ENCODE results near the gene ALPI.

Gene ALPI

DNA sequence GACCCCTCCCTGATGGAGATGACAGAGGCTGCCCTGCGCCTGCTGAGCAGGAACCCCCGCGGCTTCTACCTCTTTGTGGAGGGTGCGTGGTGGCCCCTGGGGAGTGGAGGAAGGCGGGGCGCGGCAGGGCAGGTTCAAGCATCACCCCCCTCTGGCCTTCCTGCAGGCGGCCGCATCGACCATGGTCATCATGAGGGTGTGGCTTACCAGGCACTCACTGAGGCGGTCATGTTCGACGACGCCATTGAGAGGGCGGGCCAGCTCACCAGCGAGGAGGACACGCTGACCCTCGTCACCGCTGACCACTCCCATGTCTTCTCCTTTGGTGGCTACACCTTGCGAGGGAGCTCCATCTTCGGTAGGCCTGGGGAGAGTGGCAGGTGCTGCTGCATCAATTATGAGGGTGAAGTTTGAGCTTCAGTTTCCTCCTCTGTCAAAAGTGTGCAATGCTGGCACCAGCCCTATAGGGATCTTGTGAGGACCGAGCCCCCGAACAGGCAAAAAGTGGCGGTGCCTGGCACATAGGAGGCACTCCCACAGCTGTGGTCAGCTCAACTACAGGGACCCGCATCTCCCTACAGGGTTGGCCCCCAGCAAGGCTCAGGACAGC lies 2.2 kb downstream of the ALPI start:
- DNase-seq (ENCODE audit: low read depth): no peak
- H3K4me3 ChIP-seq (replicated peaks; ENCODE audit: low read depth, low read length): no peak overlapping the region
- TF ChIP-seq, protein P1, sequence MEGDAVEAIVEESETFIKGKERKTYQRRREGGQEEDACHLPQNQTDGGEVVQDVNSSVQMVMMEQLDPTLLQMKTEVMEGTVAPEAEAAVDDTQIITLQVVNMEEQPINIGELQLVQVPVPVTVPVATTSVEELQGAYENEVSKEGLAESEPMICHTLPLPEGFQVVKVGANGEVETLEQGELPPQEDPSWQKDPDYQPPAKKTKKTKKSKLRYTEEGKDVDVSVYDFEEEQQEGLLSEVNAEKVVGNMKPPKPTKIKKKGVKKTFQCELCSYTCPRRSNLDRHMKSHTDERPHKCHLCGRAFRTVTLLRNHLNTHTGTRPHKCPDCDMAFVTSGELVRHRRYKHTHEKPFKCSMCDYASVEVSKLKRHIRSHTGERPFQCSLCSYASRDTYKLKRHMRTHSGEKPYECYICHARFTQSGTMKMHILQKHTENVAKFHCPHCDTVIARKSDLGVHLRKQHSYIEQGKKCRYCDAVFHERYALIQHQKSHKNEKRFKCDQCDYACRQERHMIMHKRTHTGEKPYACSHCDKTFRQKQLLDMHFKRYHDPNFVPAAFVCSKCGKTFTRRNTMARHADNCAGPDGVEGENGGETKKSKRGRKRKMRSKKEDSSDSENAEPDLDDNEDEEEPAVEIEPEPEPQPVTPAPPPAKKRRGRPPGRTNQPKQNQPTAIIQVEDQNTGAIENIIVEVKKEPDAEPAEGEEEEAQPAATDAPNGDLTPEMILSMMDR (IDR thresholded peaks at IDR 0.05; ENCODE audit: low read length, missing control alignments): no peak

DNA sequence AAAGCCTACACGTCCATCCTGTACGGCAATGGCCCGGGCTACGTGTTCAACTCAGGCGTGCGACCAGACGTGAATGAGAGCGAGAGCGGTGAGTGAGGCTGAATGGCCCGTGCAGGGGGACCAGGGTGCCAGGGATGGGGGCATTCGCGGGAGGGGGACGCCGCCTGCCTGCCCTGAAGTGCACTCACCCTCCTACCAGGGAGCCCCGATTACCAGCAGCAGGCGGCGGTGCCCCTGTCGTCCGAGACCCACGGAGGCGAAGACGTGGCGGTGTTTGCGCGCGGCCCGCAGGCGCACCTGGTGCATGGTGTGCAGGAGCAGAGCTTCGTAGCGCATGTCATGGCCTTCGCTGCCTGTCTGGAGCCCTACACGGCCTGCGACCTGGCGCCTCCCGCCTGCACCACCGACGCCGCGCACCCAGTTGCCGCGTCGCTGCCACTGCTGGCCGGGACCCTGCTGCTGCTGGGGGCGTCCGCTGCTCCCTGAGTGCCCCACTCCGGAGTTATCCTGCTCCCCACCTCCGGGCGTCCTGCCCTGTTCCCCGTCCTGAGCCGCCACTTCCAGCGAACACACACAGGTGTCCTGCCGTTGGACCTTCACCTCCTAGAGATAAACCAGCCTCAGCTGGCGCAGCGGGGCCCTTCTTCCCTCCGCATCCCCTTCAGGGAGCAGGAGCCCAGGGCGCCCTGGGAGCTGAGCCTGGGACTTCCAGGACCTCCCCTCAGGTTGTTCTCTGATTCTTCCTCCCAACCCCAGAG lies 2.9 kb downstream of the ALPI start:
- TF ChIP-seq, protein P1 (IDR thresholded peaks at IDR 0.05; ENCODE audit: low read length, missing control alignments): no peak
- no peak for DNase-seq (ENCODE audit: low read depth)
- H3K4me3 ChIP-seq (replicated peaks; ENCODE audit: low read depth, low read length): no peak overlapping the region

DNA sequence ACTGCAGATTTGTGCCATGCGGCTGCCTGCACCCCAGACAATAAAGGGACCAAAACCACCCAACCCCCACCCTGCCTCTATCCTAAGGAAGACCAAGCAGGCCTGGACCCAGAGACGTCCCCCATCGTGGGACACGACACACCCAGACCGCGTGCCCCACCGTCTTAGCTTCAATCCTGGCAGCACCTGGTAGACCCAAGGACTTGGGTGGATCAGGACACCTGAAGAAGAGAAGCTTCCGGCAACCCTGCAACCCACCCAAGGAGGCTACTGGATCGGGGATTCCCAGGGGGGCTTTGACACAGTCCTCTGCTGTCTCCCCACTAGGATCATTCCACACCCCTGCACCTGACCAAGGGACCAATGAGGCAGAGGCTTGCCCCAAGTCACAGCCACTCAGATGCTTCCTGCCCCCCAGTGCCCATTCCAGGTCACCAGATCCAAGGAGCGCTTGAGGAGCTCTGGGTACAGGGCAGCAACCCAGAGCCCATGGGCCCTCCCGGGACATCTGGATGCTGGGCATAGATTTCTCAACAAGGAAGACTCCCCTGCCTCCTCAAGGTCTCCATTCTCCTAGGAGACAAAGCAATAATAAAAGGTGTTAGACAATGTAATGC lies 3.6 kb downstream of the ALPI start:
- no peak for DNase-seq (ENCODE audit: low read depth)
- TF ChIP-seq, protein P1 (IDR thresholded peaks at IDR 0.05; ENCODE audit: low read length, missing control alignments): no peak
- no peak overlapping the region for H3K4me3 ChIP-seq (replicated peaks; ENCODE audit: low read depth, low read length)

DNA sequence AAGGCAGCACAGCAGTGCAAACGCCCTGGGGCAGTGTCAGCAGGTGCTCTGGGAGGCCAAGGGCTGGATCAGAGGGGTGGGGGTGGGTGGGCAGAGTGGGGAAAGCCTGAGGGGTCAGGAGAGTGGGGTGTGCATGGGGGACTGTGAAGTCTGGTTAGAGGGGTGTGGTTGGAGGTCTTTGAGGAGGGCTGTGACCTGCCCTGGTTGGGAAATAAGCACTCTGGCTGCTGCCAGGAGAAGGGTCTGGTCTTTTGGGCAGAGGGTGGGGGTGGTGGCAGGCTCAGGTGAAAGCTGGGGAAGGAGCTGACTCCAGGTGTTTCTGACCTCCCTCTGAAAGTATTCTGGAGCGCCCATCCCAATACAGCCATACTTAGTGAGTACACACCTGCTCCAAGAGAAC lies 4.2 kb downstream of the ALPI start:
- DNase-seq (ENCODE audit: low read depth): no peak
- TF ChIP-seq, protein P1 (IDR thresholded peaks at IDR 0.05; ENCODE audit: low read length, missing control alignments): no peak
- no peak overlapping the region for H3K4me3 ChIP-seq (replicated peaks; ENCODE audit: low read depth, low read length)

DNA sequence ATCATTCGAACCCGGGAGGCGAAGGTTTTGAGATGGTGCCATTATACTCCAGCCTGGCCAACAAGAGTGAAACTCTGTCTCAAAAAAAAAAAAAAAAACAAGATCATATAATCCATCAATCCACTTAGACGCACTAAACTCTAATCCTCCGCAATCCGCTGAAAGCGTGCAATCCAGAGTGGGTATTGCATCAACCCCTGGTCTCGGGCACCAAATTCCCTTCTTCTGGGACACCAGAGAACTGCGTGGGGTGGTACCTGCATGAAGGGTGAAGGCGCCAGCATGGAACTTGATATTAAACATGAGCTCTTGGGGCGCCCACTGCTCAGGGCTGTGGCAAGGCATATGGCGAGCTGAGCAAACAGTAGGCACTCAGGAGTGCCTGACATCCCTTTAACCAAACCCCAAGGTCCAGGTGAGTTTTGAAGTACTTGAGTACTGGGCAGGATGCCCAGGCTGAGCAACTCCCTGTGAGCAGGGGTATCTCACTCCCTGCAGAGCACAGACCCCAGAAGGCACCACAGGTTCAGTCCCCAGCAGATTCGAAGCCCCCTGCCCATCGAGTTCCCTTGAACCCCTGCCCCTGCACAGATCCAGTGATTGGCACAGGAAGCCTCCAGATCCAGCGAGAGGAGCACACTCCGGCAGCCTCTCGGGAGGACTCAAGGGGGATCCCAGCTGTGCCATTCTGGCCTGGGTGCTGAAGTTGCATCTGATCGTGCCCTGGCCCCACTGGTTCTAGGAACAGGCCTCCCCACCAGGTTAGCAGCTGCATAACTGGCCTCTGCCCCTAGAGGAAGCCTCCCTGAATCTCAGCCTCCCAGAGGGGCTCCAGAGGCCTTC lies 8.0 kb downstream of the ALPI start:
- TF ChIP-seq, protein P1 (IDR thresholded peaks at IDR 0.05; ENCODE audit: low read length, missing control alignments): no peak
- no peak for DNase-seq (ENCODE audit: low read depth)

DNA sequence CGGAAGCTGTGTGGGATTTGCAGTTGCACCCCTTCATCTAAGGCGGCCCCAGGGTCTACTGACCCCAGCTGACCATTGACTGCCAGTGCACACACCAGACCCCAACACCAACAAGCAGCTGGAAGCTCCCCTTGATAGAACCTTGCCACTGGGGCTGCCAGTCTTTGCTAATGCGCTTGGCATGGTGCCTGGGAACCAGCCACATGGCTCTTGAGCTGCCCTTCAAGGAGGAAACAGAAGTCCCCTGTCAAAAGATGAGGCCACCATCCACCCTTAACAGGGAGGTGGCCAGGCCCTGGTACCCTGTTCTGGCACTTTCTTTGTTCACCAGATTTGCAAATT lies 8.6 kb downstream of the ALPI start:
- no peak overlapping the region for H3K4me3 ChIP-seq (replicated peaks; ENCODE audit: low read depth, low read length)
- no peak for DNase-seq (ENCODE audit: low read depth)
- TF ChIP-seq, protein P1 (IDR thresholded peaks at IDR 0.05; ENCODE audit: low read length, missing control alignments): no peak

More for the DNA sequence above, 8.0 kb downstream of the ALPI start:
- no peak overlapping the region for H3K4me3 ChIP-seq (replicated peaks; ENCODE audit: low read depth, low read length)

Measured in fibroblast of pulmonary artery (primary cell).